ENCODE measurements around the gene CELSR1.

DNA sequence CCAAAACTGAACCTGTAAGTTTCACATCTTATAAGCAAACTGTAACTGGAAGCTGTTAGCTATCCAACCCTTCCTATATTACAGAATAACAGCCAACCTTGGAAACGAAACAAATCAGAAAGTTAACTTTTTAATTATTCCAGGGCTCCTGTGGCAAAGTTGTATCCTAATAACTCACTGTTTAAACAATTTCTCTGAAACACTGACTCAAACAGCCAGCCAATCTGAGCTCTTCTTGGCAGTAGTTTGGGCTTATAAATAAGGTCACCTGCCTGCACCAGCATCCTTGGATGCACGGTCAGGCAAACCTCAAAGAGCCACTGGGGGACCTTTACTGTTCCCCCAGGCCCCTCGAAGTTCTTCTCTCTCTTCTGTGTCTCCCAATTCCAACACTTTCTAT lies 5.0 kb downstream of the CELSR1 start:
- TF ChIP-seq, protein P1, sequence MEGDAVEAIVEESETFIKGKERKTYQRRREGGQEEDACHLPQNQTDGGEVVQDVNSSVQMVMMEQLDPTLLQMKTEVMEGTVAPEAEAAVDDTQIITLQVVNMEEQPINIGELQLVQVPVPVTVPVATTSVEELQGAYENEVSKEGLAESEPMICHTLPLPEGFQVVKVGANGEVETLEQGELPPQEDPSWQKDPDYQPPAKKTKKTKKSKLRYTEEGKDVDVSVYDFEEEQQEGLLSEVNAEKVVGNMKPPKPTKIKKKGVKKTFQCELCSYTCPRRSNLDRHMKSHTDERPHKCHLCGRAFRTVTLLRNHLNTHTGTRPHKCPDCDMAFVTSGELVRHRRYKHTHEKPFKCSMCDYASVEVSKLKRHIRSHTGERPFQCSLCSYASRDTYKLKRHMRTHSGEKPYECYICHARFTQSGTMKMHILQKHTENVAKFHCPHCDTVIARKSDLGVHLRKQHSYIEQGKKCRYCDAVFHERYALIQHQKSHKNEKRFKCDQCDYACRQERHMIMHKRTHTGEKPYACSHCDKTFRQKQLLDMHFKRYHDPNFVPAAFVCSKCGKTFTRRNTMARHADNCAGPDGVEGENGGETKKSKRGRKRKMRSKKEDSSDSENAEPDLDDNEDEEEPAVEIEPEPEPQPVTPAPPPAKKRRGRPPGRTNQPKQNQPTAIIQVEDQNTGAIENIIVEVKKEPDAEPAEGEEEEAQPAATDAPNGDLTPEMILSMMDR (IDR thresholded peaks at IDR 0.05 in 2 of 3, conservative IDR thresholded peaks at IDR 0.05 in 1 of 3; ENCODE audit: borderline replicate concordance in 1 of 3, insufficient read depth in 1 of 3, low read depth in 2 of 3, low read length in 2 of 3) = no peak
- no peak for TF ChIP-seq CEBPB (IDR thresholded peaks at IDR 0.05; ENCODE audit: low read depth)
- TF ChIP-seq SRF (IDR thresholded peaks at IDR 0.05; ENCODE audit: low read depth) = no peak
- no peak for TF ChIP-seq YY1 (IDR thresholded peaks at IDR 0.05; ENCODE audit: extremely low read depth, insufficient replicate concordance, low read depth, low read length)
- TF ChIP-seq, protein P2, sequence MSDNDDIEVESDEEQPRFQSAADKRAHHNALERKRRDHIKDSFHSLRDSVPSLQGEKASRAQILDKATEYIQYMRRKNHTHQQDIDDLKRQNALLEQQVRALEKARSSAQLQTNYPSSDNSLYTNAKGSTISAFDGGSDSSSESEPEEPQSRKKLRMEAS (IDR thresholded peaks at IDR 0.05) = no peak
- TF ChIP-seq ZNF274 (IDR thresholded peaks at IDR 0.05; ENCODE audit: low read depth, low read length) = no peak
- TF ChIP-seq, protein P3, sequence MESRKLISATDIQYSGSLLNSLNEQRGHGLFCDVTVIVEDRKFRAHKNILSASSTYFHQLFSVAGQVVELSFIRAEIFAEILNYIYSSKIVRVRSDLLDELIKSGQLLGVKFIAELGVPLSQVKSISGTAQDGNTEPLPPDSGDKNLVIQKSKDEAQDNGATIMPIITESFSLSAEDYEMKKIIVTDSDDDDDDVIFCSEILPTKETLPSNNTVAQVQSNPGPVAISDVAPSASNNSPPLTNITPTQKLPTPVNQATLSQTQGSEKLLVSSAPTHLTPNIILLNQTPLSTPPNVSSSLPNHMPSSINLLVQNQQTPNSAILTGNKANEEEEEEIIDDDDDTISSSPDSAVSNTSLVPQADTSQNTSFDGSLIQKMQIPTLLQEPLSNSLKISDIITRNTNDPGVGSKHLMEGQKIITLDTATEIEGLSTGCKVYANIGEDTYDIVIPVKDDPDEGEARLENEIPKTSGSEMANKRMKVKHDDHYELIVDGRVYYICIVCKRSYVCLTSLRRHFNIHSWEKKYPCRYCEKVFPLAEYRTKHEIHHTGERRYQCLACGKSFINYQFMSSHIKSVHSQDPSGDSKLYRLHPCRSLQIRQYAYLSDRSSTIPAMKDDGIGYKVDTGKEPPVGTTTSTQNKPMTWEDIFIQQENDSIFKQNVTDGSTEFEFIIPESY (IDR thresholded peaks at IDR 0.05; ENCODE audit: extremely low read depth, insufficient replicate concordance, low read length) = no peak
- TF ChIP-seq, protein P4, sequence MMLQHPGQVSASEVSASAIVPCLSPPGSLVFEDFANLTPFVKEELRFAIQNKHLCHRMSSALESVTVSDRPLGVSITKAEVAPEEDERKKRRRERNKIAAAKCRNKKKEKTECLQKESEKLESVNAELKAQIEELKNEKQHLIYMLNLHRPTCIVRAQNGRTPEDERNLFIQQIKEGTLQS (IDR thresholded peaks at IDR 0.05) = no peak
- TF ChIP-seq POLR2A (IDR thresholded peaks at IDR 0.05; ENCODE audit: borderline replicate concordance, extremely low read depth, insufficient read depth, insufficient read length) = no peak
- TF ChIP-seq RAD21 (IDR thresholded peaks at IDR 0.05; ENCODE audit: low read depth) = no peak
- no peak for TF ChIP-seq EZH2 (IDR thresholded peaks at IDR 0.05)
- TF ChIP-seq TCF7L2 (IDR thresholded peaks at IDR 0.05; ENCODE audit: borderline replicate concordance, extremely low read depth, insufficient read depth, insufficient read length) = no peak
- TF ChIP-seq, protein P5, sequence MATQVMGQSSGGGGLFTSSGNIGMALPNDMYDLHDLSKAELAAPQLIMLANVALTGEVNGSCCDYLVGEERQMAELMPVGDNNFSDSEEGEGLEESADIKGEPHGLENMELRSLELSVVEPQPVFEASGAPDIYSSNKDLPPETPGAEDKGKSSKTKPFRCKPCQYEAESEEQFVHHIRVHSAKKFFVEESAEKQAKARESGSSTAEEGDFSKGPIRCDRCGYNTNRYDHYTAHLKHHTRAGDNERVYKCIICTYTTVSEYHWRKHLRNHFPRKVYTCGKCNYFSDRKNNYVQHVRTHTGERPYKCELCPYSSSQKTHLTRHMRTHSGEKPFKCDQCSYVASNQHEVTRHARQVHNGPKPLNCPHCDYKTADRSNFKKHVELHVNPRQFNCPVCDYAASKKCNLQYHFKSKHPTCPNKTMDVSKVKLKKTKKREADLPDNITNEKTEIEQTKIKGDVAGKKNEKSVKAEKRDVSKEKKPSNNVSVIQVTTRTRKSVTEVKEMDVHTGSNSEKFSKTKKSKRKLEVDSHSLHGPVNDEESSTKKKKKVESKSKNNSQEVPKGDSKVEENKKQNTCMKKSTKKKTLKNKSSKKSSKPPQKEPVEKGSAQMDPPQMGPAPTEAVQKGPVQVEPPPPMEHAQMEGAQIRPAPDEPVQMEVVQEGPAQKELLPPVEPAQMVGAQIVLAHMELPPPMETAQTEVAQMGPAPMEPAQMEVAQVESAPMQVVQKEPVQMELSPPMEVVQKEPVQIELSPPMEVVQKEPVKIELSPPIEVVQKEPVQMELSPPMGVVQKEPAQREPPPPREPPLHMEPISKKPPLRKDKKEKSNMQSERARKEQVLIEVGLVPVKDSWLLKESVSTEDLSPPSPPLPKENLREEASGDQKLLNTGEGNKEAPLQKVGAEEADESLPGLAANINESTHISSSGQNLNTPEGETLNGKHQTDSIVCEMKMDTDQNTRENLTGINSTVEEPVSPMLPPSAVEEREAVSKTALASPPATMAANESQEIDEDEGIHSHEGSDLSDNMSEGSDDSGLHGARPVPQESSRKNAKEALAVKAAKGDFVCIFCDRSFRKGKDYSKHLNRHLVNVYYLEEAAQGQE (IDR thresholded peaks at IDR 0.05; ENCODE audit: low read depth) = no peak
- no peak for TF ChIP-seq SIN3A (IDR thresholded peaks at IDR 0.05; ENCODE audit: low read depth)
